ENCODE data around the gene FBXL4.

Gene FBXL4

DNA sequence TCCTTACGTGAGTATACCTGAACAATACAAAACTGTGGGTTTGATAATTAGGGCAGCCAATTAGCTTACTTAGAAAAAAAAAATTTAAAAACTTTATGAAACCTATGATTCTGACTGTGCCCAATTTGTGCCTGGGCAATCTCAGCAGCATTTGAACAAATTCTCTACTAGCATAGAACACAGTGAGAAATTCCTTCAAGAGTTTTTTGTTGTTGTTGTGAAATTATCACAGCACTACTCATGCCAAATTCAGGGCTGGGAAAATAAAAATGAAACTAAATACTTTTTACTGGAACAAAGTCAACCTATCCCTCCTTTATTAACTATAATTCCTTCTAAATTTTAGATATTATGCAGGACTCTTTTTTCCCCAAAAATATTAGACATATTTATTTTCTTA lies 70.5 kb downstream of the FBXL4 start:
- DNase-seq (ENCODE audit: low spot score): no peak

DNA sequence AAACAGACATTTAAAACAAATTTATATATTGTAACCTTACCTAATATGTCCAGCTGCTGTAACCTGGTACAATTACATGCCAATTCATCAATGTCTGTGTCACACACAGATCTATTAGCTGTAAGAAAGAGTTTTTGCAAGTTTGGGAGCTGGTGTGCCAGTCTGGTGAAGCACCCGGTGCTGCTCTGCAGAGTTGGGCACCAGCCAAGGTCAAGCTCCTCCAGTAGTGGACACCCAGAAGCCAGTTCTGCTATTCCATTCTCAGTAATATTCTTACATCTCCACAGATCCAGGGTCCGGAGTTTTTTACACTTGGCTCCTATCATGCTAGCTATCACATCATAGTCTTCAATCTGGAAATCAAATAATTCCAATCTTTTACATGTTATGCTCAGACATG lies 72.4 kb downstream of the FBXL4 start:
- DNase-seq (ENCODE audit: low spot score): no peak

DNA sequence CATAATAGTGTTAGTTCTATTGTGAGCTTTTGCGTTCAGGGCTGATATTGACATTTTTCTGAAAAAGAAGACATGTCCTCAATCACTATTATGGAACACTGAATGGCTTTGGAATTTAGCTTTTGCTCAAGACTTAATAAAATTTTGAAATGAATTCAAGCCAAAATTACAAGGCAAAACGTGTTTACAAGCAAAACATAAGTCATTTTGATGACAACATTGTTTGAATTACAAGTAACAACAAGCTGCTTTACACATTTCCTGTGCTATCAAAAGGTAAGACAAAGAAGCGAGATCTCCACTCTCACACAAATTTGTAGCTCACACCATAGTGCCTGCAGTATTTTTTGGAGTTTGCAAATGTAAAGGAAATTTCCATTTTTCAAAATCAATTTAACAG lies 75.9 kb downstream of the FBXL4 start:
- no peak for DNase-seq (ENCODE audit: low spot score)

GRCh38 chr6:98871057-98871456 lies 76.7 kb downstream of the FBXL4 start:
- peak; percentile 1 for DNase-seq (ENCODE audit: low spot score)

- no peak for DNase-seq (ENCODE audit: low spot score)
Measured at GRCh38 chr6:98864497-98864896, 83.2 kb downstream of the FBXL4 start.

DNA sequence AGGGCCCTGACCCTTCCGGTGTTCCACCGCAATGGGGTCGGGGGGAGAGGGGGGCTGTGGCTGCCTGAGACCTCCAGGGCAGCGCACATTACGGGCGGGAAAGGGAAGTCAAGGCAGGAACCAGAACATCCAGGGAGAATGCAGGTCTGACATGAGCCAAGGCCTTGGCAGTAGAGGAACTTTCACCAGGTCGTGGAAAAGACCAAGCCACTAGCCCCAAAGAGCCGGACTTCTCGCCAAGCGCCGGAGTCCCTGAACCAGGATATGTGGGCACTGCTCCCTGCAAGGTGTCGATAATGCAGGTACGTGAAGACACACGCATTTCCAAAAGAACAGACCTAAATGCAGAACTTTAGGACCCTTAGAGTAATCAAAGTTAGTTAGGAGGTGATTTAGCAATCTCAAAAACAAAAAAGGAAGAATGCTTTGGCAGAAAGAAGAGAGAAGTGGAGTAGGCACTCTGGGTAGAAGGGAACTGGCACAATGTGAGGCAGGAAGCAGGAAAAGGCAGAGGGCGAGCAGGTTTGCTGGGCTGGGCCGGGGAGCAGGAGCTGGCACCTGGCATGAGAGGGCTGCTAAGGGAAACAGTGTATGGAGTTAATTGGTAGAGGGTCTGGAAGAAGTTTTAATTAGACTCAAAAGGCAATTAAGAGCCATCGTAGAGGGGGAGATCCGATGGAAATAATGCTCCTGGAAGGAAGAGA lies 99.1 kb downstream of the FBXL4 start:
- DNase-seq (ENCODE audit: low spot score): no peak

DNA sequence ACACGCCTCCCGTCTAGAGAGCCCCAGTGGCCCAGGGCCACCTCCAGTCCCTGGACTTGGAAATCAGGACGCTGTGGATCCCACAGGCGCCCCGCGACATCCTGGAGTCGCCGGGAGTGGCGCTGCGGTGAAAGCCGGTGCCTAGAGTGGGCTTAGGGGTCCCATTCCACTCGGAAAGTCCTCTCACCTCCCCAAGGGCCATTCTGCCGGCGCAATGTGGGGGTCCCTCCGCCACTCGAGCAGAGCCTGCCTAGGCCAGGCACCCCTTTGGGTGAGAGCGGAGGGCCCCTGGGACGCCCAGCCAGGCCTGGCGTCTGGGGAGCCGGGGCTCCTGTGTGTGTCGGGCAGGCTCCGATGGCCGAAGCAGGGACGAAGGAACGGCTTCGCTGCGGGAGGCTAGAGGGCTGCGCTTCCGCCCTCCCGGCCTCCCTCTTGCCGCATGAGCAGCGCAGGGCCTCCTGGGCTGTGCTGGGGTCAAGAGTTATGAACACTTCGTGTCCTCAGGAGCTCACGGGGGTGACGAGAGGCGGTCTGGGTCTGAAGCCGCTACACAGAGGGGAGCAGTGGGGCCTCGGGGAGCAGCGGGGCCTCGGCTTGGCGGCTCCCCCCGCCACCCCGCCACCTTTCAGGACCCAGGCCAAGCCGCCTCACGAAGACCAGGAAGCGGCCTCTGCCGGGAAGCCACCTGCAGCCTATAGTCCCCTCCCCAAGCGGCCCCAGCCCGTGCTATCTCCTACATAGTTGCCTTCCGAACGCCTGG lies 99.8 kb downstream of the FBXL4 start:
- no peak for DNase-seq (ENCODE audit: low spot score)

DNA sequence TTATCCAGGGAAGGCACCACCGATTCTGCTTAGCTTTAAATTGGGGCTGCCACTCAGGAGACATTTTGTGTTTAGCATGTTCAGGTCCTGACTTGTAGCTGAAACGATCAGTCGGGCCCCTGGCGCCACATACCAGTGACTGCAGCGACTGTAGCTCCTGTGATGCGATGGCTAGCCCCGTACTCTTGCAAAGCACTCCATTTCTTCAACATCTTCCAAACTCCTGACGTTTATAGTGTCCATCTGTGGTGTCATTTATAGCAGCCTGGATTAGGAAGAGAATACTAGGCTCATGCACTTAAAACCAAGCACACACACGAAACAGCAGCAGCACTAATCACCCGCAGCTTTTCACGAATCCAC lies 100.3 kb downstream of the FBXL4 start:
- no peak for DNase-seq (ENCODE audit: low spot score)

DNA sequence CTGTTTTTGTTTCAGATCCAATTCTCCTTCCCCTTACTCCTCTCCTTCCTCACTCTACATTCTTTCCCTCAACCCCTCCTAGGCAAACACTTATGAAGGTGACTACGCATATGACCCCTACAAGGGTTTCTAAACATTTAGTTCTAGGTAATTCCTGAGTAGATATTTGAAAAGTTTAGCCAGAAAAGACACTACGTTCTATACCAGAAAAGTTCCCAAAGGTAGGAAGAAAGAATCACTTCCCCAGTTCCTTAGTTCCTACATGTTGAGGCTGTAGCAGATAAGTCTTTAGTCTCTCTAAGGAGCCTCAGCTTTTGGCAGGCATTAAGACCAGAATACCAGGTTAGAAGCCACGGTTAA lies 101.7 kb downstream of the FBXL4 start:
- DNase-seq (ENCODE audit: low spot score): no peak

GRCh38 chr6:98845211-98846020 lies 102.3 kb downstream of the FBXL4 start:
- DNase-seq (ENCODE audit: low spot score): peak; percentile 68

DNA sequence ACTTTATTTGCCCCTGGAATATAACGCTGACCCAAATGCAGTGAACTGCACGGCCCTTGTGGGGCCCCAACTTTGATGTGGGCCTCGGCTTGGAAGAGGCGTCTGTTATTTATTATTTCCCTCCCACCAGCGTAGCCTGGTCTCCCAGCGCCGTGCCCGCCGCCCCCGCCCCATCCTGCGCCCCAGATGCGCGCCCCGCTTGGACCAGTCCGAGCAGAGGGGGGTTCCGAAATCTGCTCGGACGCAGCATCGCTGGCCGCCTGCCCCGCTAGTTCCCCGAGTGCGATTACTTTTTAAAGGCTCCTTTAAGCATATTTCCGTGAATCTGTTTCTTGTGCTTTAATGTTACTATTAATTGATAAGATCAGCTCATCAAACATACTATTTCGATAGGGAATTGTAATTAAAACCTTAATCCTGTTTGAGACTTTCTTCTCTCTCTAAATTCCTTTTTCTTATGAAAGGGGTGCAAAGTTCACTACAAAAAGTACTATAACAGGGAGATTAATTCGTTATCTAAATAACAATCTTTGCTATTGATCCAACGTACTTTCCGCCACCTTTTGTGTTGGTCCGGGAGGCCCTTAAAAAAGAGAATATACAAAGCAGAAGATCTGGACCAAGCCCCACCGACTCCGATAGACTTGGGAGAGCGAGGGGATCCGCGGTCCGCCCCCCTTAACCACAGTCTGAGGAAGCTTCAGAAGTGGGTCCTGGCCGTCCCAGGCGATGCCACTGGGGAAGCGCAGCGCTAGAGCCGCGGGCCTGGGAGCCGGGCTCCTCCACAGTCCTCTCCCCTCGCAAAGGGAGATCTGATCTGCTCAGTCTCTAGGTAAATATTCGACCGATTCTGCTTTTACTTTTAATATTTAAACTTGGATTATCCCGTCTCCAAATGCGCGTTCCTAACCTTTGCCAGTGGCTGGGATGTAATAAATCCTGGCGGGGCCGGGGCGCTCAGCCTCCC lies 103.2 kb downstream of the FBXL4 start:
- no peak for DNase-seq (ENCODE audit: low spot score)

- DNase-seq (ENCODE audit: low spot score): no peak
Measured at GRCh38 chr6:98843271-98844243, 104.2 kb downstream of the FBXL4 start.

DNA sequence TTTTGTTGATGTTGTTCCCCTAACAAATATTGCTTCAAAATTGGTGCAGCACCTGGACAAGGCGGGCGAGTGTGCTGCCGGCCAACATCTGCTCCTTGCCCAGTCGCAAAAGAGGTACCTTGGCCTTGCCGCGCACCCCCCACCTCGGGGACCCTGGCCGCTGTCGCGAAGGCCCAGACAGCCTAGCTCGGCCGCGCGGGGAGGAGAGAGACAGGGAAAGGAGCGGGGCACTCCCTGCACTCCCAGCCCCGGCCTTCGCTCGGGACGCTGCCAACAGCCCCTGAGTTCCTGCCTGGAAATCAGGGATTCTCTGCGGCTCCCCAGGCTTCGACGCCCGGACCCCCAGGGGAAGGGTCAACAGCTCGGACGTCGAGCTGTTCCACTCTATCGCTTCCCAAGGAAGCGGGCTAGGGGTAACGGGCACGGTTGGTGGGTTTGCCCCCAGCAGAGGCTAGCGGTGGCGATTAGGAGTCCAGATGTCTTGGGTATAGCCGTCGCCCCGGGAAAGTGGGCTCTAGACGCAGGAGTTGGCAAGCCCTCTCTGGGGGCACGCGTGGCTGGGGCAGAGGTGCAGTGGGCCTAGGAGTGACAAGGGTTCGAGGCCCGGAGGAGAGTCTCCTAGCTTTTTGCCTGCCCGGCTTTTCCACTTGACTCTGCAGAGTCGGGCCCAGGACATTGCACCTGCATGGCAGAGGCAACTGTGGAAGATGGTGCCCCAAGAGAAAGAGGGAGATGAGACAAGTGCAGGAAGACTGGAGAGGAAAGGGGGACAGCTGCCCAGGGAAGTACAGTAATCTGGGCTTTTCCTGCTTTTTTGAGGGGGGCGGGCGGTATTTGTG lies 105.2 kb downstream of the FBXL4 start:
- DNase-seq (ENCODE audit: low spot score): no peak

DNA sequence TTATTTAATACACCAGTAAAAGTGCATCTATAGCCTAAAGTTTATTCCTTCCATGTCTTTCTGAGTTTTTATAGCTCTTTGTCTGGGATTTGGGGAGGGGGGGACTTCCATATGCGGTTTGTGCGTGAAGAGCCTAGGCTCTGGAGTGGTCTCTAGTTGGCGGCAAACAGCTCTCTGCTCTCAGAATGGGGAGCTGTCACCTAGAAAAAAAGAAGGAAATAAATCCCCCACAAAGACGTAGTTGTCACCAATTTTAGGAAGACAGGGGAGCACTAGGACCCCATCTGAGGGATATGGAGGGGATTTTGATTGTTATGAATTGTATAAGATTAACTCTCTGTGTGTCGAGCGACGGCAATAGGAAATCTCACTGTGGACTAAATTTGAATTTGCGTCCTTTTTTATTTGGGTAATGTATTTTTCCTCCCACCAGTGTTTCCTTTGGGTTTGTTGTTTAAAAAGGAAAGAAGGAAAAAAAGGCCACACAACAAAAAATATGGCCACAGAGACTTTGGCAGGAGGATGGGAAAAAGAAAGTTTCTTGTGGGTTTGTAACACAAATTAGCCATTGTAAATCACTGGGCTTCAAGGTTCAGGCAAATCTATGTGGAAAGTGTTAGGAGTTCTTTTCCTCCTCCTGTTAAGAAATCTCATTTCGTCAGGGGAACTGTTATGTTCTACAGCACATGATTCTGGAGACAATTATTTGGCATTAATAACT lies 106.0 kb downstream of the FBXL4 start:
- DNase-seq (ENCODE audit: low spot score): no peak

- DNase-seq (ENCODE audit: low spot score): no peak
Measured at GRCh38 chr6:98840996-98841513, 106.7 kb downstream of the FBXL4 start.

- no peak for DNase-seq (ENCODE audit: low spot score)
Measured at GRCh38 chr6:98840385-98840784, 107.4 kb downstream of the FBXL4 start.

GRCh38 chr6:98839781-98840361 lies 107.9 kb downstream of the FBXL4 start:
- DNase-seq (ENCODE audit: low spot score): no peak

GRCh38 chr6:98838975-98839374 lies 108.8 kb downstream of the FBXL4 start:
- DNase-seq (ENCODE audit: low spot score): no peak
